Embryonic facial prominence (tissue), 1 donor: ENCODE results near the gene DEUP1.
A peak's percentile ranks its signal among the peaks of the same experiment; 100 is the strongest.
"Not testable (repeated sequence)": the region's sequence is repeated elsewhere in the genome, so short reads cannot be mapped to it uniquely, and the experiment has no call there.

ENCODE experiments used
- DNase-seq: peaks from one replicate; pipeline ENCODE4 v3.0.0-alpha.2; 2016; ENCODE audit errors: extremely low spot score

The DEUP1 gene

DNA sequence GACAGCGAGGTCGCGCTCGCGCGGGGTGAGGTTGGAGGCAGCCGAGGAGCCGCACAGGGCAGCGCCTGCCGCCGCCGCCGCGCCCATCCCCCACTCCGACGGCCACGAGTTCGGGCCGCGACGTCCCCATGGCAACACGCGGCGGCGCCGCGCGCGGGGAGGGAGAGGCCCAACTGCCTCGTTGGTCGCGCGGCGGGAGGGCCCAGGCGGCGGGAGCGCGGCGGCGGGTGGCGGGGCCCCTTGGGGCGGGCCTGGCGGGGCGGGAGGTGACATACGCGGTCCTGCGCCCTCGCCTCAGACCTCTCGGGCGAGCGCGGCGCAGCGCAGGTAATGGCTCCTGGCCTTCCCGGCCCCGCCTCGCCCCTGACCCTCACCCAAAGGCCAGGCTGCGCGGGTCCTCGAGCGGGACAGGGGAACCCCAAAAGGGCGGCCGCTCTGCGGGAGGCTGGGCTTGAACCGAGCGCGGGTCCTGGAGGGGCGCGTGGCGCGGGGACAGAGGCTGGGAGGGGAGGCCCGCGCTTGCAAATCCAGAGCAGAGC, at the start of gene DEUP1:
Gene DEUP1 (plus strand): TSS at position 297 of the 539 bp plus-strand sequence. CDS start 1,518 bp downstream, outside the sequence.
- no peak for DNase-seq

- DNase-seq: no peak
These were observed 45.1 kb upstream of the DEUP1 start for GRCh38 chr11:93285430-93285829.

- DNase-seq: no peak
These were observed 43.1 kb upstream of the DEUP1 start for GRCh38 chr11:93287434-93287833.

DNA sequence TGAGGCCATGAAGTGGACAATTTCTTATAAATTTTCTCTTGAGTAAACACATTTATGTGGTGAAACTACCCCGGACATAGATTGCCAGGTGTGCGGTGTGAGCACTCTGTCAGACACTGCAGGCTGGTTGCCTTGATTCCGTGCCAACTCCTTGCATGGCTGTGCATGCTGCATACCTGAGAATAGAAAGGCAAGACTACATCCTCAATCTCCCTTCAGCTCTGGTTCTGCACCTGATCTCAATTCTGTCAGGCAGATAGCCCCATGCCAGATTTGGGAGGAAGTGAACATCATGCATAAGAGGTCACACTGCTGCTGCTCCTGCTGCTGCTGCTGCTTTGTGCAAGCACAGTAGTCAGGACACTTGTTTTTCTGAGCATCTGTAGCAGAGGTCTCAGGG, 42.5 kb upstream of the DEUP1 start:
- DNase-seq: no peak

GRCh38 chr11:93288767-93289166, 41.8 kb upstream of the DEUP1 start:
- DNase-seq: no peak

- DNase-seq: peak; percentile 7
These were observed 40.6 kb upstream of the DEUP1 start for GRCh38 chr11:93289782-93290463.

DNA sequence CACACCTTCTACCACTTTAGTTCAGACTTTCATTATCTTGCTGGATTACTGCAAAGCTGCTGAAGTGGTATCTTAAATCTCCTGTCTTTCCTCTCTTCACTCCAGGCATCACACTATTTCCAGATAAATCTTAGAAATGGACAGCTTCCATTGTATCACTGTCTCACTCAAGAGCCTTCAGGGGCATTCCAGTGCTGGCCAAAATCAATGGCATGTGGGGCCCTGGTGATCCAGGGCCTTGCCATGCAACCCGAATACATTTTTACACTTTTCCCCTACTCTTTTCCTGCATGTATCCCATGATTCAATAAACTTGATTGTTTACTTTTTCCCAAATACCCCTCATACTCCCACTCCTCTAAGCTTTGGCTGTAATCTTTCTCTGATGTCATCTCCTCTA, 39.4 kb upstream of the DEUP1 start:
- no peak for DNase-seq

DNA sequence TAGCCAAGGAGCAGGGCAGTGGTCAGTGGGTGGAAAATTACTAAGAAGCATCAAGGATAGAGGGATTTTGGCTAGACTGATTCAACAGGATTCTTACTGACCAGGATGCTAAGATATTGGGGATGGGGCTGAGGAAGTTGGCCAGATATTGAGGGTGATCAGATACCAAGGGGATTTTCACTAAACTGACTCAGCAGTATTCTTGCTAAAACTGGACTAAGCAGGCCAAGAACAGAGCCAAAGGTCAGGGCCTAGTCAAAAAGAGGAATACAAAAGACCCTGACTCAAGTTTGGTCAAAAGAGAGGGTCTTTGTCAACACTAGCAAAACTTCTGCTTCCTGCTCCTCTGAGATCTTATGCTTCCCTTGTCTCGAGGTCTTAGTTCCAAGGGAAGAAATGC, 38.6 kb upstream of the DEUP1 start:
- DNase-seq: no peak

DNA sequence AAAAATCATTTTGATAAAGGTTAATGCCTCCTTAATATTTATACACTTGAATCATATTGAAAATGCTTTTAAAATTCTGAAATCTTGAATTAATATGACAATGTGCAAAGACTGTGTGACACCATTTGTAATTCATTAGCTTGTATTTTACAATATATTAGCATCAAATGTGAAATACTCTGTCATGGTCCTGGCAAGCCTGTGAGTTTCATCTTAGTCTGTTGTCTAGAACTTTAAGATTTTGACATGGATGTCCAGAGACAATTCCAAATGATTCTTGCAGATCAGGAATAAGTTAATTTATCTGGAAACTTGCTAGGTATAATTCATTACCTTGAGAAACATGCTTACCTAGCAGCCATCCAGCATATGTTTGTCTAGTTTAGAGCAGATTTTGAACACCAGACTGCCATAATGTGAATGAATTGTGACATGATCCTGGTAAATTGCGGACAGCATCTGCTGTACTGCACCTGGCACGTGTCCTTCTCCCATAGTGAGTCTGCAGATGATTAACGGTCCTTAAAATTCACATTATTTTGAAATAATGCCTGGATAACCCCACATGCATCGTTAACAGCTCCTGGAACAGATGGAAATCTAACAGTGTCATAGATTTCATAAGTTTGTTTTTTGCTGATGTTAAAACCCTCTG, 34.5 kb upstream of the DEUP1 start:
- DNase-seq: no peak

DNA sequence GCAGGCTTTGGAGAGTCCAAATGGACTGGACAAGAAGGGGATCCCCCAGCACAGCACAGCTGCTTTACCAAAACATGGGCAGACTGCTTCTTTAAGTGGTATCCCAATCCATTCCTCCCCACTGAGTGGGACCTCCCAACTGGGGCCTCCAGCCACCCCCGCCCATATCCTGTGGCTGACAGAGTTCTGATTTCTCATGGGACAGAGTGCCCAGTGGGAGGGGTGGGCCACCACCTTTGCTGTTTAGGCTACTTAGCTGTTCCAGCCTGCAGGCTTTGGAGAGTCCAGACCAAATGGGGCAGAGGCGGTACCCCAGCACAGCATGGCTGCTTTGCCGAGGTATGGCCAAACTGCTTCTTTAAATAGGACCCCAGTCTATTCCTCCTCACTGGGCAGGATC, 26.9 kb upstream of the DEUP1 start:
- no peak for DNase-seq

- not testable (repeated sequence) for DNase-seq
These were observed 16.1 kb upstream of the DEUP1 start for GRCh38 chr11:93314399-93314798.

DNA sequence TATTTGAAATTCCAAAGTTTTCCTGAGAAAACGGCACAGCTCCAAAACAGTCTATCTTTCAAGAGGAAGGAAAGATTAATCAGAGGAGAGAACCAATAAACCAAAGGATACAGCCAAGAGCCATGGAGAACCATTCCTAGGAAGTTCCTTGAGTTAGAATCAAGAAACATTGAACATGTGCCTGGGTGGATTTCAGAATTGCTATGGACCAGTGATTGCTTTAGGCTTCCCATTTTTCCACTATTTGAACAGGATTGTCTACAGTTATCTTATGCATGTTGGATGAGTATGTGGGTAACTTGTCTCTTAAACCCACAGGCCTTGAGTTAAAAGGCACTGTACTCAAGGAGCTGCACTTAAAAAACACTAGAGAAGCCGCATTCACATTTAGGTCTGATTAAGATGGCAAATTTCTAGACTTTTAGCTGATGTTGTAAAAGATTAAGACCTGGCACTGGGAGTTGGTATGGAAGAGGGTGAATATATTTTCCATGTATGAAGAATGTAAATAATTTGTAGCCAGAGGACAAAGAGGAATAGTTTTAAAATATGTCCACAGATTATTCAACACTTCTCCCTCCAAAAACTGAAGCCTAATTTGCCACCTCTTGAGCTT, 11.2 kb upstream of the DEUP1 start:
- DNase-seq: no peak

DNA sequence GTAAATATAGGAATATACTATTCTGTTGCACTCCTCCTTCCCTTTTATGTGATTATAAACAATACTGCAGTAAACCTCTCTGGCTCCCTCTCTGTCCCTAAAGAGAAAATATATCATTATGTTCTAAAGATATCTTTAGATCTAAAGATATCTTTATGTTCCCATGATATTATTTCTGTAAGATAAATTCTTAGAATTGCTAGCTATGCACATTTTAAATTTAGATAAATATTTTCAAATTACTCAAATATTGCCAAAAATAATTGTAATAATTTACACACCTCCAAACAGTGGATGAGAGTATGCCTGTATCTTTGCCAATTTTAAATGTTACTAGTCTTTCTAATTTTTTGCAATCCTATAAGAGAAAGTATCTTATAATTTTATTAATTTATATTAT, 10.3 kb upstream of the DEUP1 start:
- DNase-seq: no peak

GRCh38 chr11:93322207-93322606, 8.3 kb upstream of the DEUP1 start:
- DNase-seq: no peak

- no peak for DNase-seq
These were observed 6.8 kb upstream of the DEUP1 start for GRCh38 chr11:93323747-93324146.

GRCh38 chr11:93324500-93324899, 6.0 kb upstream of the DEUP1 start:
- DNase-seq: no peak

- no peak for DNase-seq
These were observed 3.9 kb upstream of the DEUP1 start for GRCh38 chr11:93326681-93327080.

GRCh38 chr11:93329936-93330445, 551 bp upstream of the DEUP1 start:
- no peak for DNase-seq

GRCh38 chr11:93340223-93340622, 9.7 kb downstream of the DEUP1 start:
- DNase-seq: no peak

DNA sequence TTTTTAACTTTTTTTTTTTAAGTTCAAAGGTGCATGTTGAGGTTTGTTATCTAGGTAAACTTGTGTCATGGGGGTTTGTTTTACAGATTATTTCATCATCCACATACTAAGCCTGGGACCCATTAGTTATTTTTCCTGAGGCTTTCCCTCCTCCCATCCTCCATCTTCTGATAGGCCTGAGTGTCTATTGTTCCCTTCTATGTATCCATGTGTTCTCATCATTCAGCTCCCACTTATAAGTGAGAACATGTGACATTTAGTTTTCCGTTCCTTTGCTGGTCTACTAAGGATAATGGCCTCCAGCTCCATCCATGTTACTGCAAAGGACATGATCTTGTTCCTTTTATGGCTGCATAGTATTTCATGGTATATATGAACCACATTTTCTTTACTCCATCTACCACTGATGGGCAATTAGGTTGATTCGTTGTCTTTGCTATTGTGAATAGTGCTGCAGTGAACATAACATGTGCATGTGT, 14.4 kb downstream of the DEUP1 start:
- DNase-seq: no peak

DNA sequence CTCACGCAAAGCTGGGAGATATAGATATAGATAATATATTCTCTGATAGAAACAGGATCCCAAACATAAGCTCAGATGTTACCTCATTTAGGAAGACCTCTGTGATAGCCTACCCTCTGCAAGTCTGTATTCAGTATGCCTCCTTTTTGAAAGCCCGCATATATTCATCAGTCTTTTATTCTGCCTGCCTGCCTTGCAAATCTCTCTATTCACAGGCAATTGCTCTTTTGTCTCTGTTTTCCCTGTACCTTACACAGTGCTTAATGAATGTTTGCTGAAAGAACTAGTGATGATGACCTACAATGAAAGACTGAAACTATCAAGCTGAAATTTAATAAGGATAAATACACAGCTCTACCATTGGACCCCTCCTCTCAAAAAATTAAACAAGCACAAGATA, 18.4 kb downstream of the DEUP1 start:
- no peak for DNase-seq

GRCh38 chr11:93350835-93351234, 20.3 kb downstream of the DEUP1 start:
- no peak for DNase-seq

- DNase-seq: no peak
These were observed 28.9 kb downstream of the DEUP1 start for GRCh38 chr11:93359396-93359795.
